Activated CD4-positive, alpha-beta T cell treated with anti-CD3 and anti-CD28 coated beads, Interleukin-2, amount 50 U/mL, for 4 hours (primary cell): Measurements from ENCODE around the gene PSMB7.

Experiments used
- DNase-seq, 2 experiments: peaks; one replicate each; pipeline ENCODE4 v3.0.0-alpha.2; 2020

Gene PSMB7

DNA sequence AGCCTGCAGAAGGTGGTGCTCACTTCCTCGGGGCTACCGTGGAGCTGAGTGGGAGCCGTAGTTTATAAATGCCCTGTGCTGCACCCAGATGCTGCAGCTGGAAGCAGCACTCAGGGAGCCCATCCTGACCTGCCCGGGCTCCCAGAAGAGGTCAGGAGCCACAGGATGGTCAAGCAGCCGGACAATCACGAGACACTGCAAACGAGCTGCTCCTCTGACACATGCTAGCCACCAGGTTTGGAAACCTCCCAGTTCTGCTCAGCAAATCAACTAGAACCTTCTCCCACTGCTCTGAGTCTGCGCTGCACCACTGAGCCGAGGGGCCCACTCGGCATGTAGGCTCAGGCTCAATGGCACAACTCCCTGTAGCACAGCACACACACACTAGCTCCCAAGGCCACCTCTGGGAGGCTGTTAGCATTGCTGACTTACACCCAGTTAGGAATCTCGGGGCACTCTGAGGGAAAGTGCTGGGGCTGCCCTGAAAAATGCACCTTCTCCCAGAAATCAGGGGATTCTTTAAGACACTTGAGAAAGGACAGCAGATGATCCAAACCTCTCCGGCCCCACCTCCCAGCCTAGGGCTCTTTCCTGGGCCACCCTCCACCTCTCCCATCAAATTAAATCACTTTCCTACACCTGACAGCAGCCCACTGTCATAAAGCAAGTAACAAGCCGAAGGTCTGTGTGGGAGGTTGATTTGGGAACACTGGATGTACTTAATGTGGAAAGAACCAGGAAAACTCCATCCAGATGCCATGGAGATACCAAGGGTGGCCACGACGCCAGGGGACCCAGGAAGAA lies 59.1 kb downstream of the PSMB7 start:
- no peak for DNase-seq

DNA sequence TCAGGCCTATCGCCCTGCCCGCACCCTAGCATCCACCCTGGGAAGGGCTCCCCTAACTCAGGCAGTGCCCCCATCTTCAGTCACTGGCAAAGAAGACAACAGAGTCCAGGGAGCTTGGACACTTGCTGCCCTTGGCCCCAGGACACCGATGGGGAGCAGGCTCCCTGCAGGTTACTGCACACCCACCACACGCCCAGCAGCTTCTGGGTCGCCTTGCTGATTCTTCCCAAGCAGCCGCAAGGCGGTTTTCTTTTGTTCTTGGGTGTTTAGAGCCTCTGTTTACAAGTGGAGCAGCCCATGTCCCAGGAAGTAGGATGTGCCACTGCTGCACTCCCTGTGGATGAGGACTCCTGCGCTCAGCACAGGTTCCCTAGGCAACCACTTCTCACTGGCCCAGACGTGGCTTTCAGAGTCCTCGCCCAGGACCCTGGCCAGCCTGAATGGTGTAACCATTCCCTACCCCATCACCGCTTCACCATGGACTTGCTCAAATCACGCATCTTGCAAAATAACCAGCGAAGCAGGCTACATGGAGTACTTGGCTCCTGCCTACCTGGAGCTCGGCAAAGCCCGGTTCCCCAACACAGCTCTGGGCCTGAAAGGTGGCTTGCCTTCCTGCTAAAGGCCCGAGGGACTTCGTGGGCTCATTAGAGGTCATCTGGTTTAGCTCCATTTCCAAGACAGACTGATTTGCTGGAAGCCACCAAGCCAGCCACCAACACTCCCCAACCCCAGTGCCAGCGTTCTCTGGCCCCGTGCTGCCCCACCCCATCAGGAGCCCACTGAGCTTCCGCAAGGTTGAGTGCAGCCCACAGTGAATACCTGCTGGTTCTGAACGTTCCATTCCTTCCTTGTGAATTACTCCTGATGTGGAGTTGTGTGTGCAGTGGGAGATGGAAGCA lies 60.0 kb downstream of the PSMB7 start:
- no peak for DNase-seq

GRCh38 chr9:124354346-124355038 lies 60.8 kb downstream of the PSMB7 start:
- DNase-seq, result no peak

GRCh38 chr9:124353811-124354274 lies 61.4 kb downstream of the PSMB7 start:
- no peak for DNase-seq

- DNase-seq, result no peak
These were observed 62.0 kb downstream of the PSMB7 start for GRCh38 chr9:124353166-124353768.

DNA sequence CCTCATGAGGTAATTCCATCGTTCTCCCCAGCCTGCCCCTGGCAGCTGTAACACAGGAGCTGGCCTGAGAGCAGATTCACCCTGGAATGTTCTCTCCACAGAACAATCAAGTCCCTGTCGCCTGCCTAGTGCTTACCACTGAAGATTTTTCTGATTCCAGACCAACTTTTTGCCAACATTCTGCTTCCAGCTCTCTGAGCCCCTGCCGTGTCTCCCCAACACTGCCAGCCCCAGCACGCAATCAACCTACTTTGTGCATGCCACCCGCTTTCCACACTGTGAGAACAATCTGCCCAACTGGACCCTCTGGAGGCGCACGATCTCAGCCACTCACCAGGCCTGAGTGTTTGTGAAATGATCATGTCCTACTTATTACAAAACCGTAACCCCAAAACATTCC lies 62.6 kb downstream of the PSMB7 start:
- DNase-seq, result no peak

GRCh38 chr9:124351672-124352468 lies 63.4 kb downstream of the PSMB7 start:
- DNase-seq, result no peak

GRCh38 chr9:124350494-124351263 lies 64.6 kb downstream of the PSMB7 start:
- no peak for DNase-seq

DNA sequence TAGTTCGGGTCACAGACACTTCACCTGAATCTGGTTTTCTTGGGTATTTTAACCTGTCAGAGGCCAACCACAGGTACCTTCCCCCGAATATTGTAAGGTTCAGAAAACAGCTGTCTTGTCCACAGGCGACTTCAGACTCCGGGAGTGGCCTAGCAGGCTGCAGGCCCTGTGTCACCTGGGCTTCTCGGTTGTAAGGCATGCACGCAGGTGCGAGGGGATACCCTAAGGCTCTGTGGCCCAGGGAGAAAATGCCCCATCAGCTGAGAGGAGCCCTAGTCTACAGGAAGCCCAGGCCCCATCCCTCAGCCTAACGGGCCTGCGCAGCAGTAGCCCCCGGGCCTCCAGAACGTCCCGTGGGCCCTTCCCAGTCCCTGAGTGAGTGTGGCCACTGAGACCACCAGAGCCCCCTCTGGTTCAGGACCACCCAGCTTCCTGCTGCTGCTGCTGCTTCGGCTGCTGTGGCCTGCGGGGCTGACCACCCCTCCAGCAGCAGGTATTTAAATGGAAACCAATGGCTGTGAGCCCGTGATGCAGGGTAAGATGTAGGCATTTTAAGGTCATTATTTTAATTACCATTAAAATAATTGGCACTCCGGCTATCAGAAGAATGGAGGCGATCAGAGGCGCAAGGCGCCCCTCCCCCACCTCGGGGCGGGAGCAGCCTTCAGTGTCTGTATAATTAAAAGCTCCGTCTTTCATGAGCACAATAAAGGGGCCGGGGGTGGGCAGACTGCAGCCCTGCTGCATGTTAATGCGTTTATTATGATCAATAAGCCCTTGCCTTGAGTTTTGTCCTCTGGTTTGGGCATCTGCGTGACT lies 65.4 kb downstream of the PSMB7 start:
- DNase-seq, result no peak

- DNase-seq, result no peak
These were observed 66.0 kb downstream of the PSMB7 start for GRCh38 chr9:124349267-124349666.

GRCh38 chr9:124348831-124349230 lies 66.4 kb downstream of the PSMB7 start:
- DNase-seq, result no peak

DNA sequence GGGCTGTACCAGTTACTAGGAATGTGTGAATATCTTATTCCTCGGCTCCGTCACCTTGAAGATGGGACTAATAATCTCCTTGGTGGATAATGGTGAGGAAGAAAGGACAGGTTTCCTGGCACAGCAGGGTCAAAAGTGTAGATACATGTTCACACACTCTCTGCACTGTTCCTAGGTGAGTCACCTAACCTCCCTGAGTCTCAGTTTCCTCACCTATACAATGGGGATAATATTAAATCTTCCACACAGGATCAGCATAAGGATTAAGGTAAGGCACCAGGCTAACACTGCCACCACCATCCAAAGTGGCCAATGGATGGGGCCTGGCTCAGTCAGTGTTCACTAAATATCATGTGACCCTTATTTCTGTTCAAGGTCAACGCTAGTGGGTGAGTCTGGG lies 66.9 kb downstream of the PSMB7 start:
- no peak for DNase-seq

GRCh38 chr9:124347968-124348358 lies 67.3 kb downstream of the PSMB7 start:
- no peak for DNase-seq

DNA sequence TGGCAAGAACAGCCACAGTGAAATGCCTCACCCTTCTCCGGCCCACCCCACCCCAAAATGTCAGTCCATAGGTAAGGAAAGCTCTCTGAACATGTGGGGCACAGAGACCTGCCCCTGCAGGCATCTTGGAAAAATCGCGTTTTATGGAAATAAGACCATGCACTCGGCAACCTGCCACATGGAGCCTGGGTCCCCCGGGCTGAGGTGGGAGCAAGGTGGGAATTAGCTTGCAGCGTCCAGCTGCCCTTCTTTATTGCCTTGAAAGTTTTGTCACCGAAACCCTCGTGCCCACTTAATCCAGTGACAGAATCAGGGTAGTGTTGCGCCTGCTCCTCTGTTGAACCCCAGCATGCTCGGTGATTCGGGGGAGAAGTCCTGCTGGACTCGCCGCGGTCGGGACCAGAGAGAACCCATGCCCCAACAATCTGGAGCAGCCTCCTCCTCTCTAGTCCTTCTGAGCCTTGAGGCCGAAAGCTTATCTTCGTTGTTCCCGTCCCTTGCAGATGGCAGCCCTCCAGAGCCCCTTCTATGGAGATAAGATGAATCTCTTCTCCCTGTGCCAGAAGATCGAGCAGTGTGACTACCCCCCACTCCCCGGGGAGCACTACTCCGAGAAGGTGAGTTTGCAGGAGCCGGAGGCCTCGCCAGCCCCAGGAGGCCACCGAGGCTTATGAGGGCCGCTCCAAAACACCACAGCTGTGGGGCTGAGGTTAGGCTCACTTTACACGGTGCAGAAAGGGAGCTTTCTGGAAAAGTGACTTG lies 67.9 kb downstream of the PSMB7 start:
- DNase-seq, result no peak

- no peak for DNase-seq
These were observed 68.7 kb downstream of the PSMB7 start for GRCh38 chr9:124346347-124347163.

GRCh38 chr9:124345751-124346281 lies 69.4 kb downstream of the PSMB7 start:
- no peak for DNase-seq

- DNase-seq, result no peak
These were observed 70.2 kb downstream of the PSMB7 start for GRCh38 chr9:124345063-124345462.
